Left renal cortex interstitium (tissue), 4 donors: ENCODE data around the gene POMGNT2. TPM values are rescaled to one million over a fixed set of nuclear protein-coding genes. Genes with fewer than 3 reads are reported as not detected.

Experiments
- polyA plus RNA-seq, 4 donors: library from polyadenylated mRNA; unstranded; fragments of 120-200 nt; gene quantifications; one replicate each; pipeline ENCODE4 v1.2.1, GENCODE V29; 2013; ENCODE audit not compliant: insufficient read length in 4 of 4

POMGNT2 gene
- polyA plus RNA-seq, 4 donors = 20.3 to 26.0 (median 22.7) TPM

Other genes with a start within 250 kb of the POMGNT2 start
- 1 to 10 TPM in 1 of 4 donors, under 1 TPM in 3; 0.62 to 1.2 (median 0.84) TPM for gene CYP8B1, start 230.2 kb downstream of the POMGNT2 start, polyA plus RNA-seq
- 10 to 100 TPM; 18.4 to 44.1 (median 29.3) TPM for gene ZNF662, start 199.9 kb downstream of the POMGNT2 start, polyA plus RNA-seq
- gene GASK1A, start 126.8 kb downstream of the POMGNT2 start, polyA plus RNA-seq = 1 to 10 TPM; 3.1 to 4.6 (median 3.7) TPM
- 10 to 100 TPM; 48.6 to 55.8 (median 52.6) TPM for gene SNRK, start 180.5 kb upstream of the POMGNT2 start, polyA plus RNA-seq